ENCODE results near the gene EDDM3A. TPM values are rescaled to one million over a fixed set of nuclear protein-coding genes. Genes with fewer than 3 reads are reported as not detected.

Gene EDDM3A
- total and polyA plus RNA-seq, 2 experiments from 2014 or later = not detected

GRCh38 chr14:20706657-20707355, 38.9 kb upstream of the EDDM3A start:
- TF ChIP-seq EZH2phosphoT487 (IDR thresholded peaks at IDR 0.05; ENCODE audit: unreplicated experiment) (no peak), EZH2 (IDR thresholded peaks at IDR 0.05; ENCODE audit: low read depth, unreplicated experiment) (no peak), ZNF462 (CRISPR knock-in tag; IDR thresholded peaks at IDR 0.05) (peak; percentile 3; the same call in 1 of the 2 replicates), NANOG (IDR thresholded peaks at IDR 0.05; ENCODE audit: borderline replicate concordance) (peak; percentile 70), CREB1 (CRISPR knock-in tag; IDR thresholded peaks at IDR 0.05; ENCODE audit: low read depth) (no peak)
- H3K4me3 Mint-ChIP-seq = no peak overlapping the region
- ATAC-seq = peak; percentile 91

More at GRCh38 chr14:20706657-20707355, 38.9 kb upstream of the EDDM3A start:
- Histone ChIP-seq H3K9me2 (ENCODE audit: insufficient read depth) (peaks cover 8% of the 10 kb centered on the region; the same call in 1 of the 2 replicates), H4K20me1 (replicated peaks; ENCODE audit: insufficient read depth) (no peaks in the 10 kb centered on the region), H3K4me1 (ENCODE audit: insufficient read depth) (no peaks in the 10 kb centered on the region), H2AFZ (no peak overlapping the region), H3F3A (replicated peaks; ENCODE audit: low read depth) (peaks cover 6% of the 10 kb centered on the region; the same call in 1 of the 2 replicates), H3K4me2 (0 out of 2 replicates have a peak overlapping the region, but pooled peaks have one; percentile 8), H3K27me3 (ENCODE audit: insufficient read depth) (no peaks in the 10 kb centered on the region), H3K4me3 (0 out of 2 replicates have a peak overlapping the region, but pooled peaks have one; percentile 21), H3K36me3 (ENCODE audit: insufficient read depth) (peaks cover 5% of the 10 kb centered on the region; the same call in 1 of the 2 replicates), H3K79me2 (replicated peaks; ENCODE audit: insufficient read depth) (no peaks in the 10 kb centered on the region), H3K27ac (ENCODE audit: low read depth) (peak overlapping the region; percentile 93)
- peak; percentile 69 for DNase-seq (ENCODE audit: low spot score)
- H3K27me3 Mint-ChIP-seq (ENCODE audit: insufficient read depth, low read depth, poor library complexity) = peaks cover 7% of the 10 kb centered on the region
- no peak overlapping the region for H3K27ac Mint-ChIP-seq
- peaks cover 13% of the 10 kb centered on the region for H3K9me3 Mint-ChIP-seq
- H3K36me3 Mint-ChIP-seq (ENCODE audit: low read depth) = peaks cover 10% of the 10 kb centered on the region; the same call in 2 of the 3 replicates
- H3K4me1 Mint-ChIP-seq = peaks cover 16% of the 10 kb centered on the region; the same call in 2 of the 3 replicates
